HuH-7 (cell line): Measurements from ENCODE around the gene SPNS3.
A peak's percentile ranks its signal among the peaks of the same experiment; 100 is the strongest.

Experiments used
- DNase-seq: peaks from one replicate; pipeline ENCODE4 v3.0.0; 2011; ENCODE audit warnings: low spot score

The SPNS3 gene

GRCh38 chr17:4490109-4490591 is 56.4 kb downstream of the SPNS3 start:
- DNase-seq: no peak

- no peak for DNase-seq
These were observed 56.9 kb downstream of the SPNS3 start for GRCh38 chr17:4490637-4491061.

GRCh38 chr17:4492721-4493561 is 59.2 kb downstream of the SPNS3 start:
- DNase-seq: peak; percentile 86

- no peak for DNase-seq
These were observed 63.5 kb downstream of the SPNS3 start for GRCh38 chr17:4497101-4497824.

- peak; percentile 79 for DNase-seq
These were observed 65.0 kb downstream of the SPNS3 start, which contains the start of gene SPNS2 for GRCh38 chr17:4498461-4499397. Gene SPNS2, plus strand, starts transcription at chr17:4498881. Its CDS starts 167 bp downstream, at chr17:4499048.

- peak; percentile 30 for DNase-seq
These were observed 65.9 kb downstream of the SPNS3 start for GRCh38 chr17:4499431-4500190.

GRCh38 chr17:4500191-4500571 is 66.4 kb downstream of the SPNS3 start:
- peak; percentile 18 for DNase-seq

- no peak for DNase-seq
These were observed 67.7 kb downstream of the SPNS3 start for GRCh38 chr17:4501295-4501949.

- DNase-seq: no peak
These were observed 68.9 kb downstream of the SPNS3 start for GRCh38 chr17:4502466-4503154.

GRCh38 chr17:4503283-4504025 is 69.7 kb downstream of the SPNS3 start:
- DNase-seq: no peak

- DNase-seq: no peak
These were observed 70.4 kb downstream of the SPNS3 start for GRCh38 chr17:4504188-4504587.

- DNase-seq: no peak
These were observed 71.4 kb downstream of the SPNS3 start for GRCh38 chr17:4505187-4505586.

GRCh38 chr17:4506175-4506813 is 72.6 kb downstream of the SPNS3 start:
- DNase-seq: no peak

GRCh38 chr17:4506892-4507291 is 73.2 kb downstream of the SPNS3 start:
- no peak for DNase-seq

GRCh38 chr17:4507361-4508111 is 73.8 kb downstream of the SPNS3 start:
- no peak for DNase-seq

GRCh38 chr17:4508207-4508606 is 74.5 kb downstream of the SPNS3 start:
- DNase-seq: no peak

GRCh38 chr17:4509401-4509800 is 75.7 kb downstream of the SPNS3 start:
- no peak for DNase-seq
